ENCODE measurements around the gene KIF26B.

The KIF26B gene

DNA sequence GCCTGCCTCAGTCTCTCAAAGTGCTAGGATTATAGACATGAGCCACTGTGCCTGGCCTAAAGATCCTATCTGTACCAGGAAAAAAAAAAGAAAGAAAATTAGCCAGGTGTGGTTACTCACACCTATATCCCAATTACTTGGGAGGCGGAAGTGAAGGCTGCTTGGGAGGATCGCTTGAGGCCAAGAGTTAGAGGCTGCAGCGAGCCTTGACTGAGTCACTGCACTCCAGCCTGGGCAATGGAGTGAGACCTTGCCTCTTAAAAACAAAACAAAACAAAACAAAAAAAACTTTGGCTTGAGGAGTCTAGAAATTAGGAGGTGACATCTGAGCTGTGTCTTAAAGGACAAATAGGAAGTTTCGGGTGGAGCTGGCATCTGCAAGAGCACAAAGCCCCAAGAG, 38.7 kb upstream of the KIF26B start:
- Histone ChIP-seq H3F3A (ENCODE audit: low read depth) (no peaks in the 10 kb centered on the region), H3K27me3 (ENCODE audit: insufficient read depth, low read length, poor library complexity, severe bottlenecking) (no peaks in the 10 kb centered on the region), H3K4me2 (ENCODE audit: low read depth, low read length, poor library complexity, severe bottlenecking) (no peak overlapping the region), H3K36me3 (ENCODE audit: insufficient read depth, low read length) (no peaks in the 10 kb centered on the region), H3K4me1 (ENCODE audit: insufficient read depth, low read length, poor library complexity, severe bottlenecking) (no peaks in the 10 kb centered on the region), H4K20me1 (ENCODE audit: insufficient read depth, low read length, poor library complexity, severe bottlenecking) (no peaks in the 10 kb centered on the region), H3K9me2 (replicated peaks; ENCODE audit: low read depth, low read length) (no peaks in the 10 kb centered on the region), H3K9ac (ENCODE audit: low read depth, low read length, poor library complexity, severe bottlenecking) (no peak overlapping the region), H3K9me3 (ENCODE audit: insufficient read depth, low read depth, low read length) (no peaks in the 10 kb centered on the region), H2AFZ (ENCODE audit: low read length) (no peak overlapping the region), H3K79me2 (ENCODE audit: insufficient read depth, low read length) (no peaks in the 10 kb centered on the region), H3K4me3 (ENCODE audit: low read length, poor library complexity, severe bottlenecking) (no peak overlapping the region)
- TF ChIP-seq EZH2phosphoT487 (IDR thresholded peaks at IDR 0.05; ENCODE audit: borderline replicate concordance): no peak

DNA sequence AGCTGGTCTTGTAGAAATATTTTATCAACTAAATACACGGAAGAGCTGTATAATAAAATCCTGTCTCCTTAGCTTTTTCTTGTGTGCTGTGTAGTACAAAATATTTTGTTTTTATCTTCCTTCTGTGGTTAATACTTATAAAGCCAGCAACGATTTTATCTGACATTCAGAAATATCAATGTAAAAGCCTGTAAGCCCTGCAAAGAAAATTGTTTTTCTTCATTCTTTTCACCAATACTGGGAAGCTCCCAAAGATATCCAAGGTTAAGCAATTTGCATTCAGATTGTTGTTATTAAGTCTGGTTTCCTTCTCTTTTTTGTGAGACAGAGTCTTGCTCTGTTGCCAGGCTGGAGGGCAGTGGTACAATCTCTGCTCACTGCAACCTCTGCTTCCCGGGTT, 38.0 kb upstream of the KIF26B start:
- no peaks in the 10 kb centered on the region for H3K27me3 ChIP-seq (ENCODE audit: insufficient read depth, low read length, poor library complexity, severe bottlenecking)
- no peaks in the 10 kb centered on the region for H3K4me1 ChIP-seq (ENCODE audit: insufficient read depth, low read length, poor library complexity, severe bottlenecking)
- H4K20me1 ChIP-seq (ENCODE audit: insufficient read depth, low read length, poor library complexity, severe bottlenecking): no peaks in the 10 kb centered on the region
- no peak overlapping the region for H3K4me3 ChIP-seq (ENCODE audit: low read length, poor library complexity, severe bottlenecking)
- TF ChIP-seq EZH2phosphoT487 (IDR thresholded peaks at IDR 0.05; ENCODE audit: borderline replicate concordance): no peak
- TF ChIP-seq, protein P1, sequence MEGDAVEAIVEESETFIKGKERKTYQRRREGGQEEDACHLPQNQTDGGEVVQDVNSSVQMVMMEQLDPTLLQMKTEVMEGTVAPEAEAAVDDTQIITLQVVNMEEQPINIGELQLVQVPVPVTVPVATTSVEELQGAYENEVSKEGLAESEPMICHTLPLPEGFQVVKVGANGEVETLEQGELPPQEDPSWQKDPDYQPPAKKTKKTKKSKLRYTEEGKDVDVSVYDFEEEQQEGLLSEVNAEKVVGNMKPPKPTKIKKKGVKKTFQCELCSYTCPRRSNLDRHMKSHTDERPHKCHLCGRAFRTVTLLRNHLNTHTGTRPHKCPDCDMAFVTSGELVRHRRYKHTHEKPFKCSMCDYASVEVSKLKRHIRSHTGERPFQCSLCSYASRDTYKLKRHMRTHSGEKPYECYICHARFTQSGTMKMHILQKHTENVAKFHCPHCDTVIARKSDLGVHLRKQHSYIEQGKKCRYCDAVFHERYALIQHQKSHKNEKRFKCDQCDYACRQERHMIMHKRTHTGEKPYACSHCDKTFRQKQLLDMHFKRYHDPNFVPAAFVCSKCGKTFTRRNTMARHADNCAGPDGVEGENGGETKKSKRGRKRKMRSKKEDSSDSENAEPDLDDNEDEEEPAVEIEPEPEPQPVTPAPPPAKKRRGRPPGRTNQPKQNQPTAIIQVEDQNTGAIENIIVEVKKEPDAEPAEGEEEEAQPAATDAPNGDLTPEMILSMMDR (conservative IDR thresholded peaks at IDR 0.05; ENCODE audit: low read length): no peak
- H3K4me2 ChIP-seq (ENCODE audit: low read depth, low read length, poor library complexity, severe bottlenecking): no peak overlapping the region
- H3F3A ChIP-seq (ENCODE audit: low read depth): no peaks in the 10 kb centered on the region
- H2AFZ ChIP-seq (ENCODE audit: low read length): no peak overlapping the region
- no peaks in the 10 kb centered on the region for H3K9me2 ChIP-seq (replicated peaks; ENCODE audit: low read depth, low read length)
- H3K9ac ChIP-seq (ENCODE audit: low read depth, low read length, poor library complexity, severe bottlenecking): no peak overlapping the region
- H3K79me2 ChIP-seq (ENCODE audit: insufficient read depth, low read length): no peaks in the 10 kb centered on the region
- no peaks in the 10 kb centered on the region for H3K36me3 ChIP-seq (ENCODE audit: insufficient read depth, low read length)
- H3K9me3 ChIP-seq (ENCODE audit: insufficient read depth, low read depth, low read length): no peaks in the 10 kb centered on the region

DNA sequence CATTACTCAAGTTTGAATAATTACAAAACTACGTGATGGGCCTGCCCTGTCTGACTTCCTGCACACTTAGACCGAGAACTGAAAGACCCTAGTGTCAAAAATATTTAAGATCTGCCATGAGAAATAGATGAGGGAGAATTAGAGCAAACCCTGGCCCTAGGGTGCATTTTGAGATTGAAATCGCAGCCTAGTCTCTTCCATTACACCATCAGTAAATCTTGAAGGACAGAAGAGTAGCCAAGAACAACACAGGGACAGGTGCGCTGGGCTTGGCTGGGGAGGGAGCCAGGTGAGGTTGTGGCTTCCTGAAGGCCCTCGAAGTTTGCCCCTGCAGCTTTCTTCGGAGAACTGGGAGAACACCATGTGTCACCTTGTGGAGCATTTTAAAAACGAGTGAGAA, 36.7 kb upstream of the KIF26B start:
- Histone ChIP-seq H3F3A (ENCODE audit: low read depth) (no peaks in the 10 kb centered on the region), H3K4me3 (ENCODE audit: low read length, poor library complexity, severe bottlenecking) (no peak overlapping the region)

DNA sequence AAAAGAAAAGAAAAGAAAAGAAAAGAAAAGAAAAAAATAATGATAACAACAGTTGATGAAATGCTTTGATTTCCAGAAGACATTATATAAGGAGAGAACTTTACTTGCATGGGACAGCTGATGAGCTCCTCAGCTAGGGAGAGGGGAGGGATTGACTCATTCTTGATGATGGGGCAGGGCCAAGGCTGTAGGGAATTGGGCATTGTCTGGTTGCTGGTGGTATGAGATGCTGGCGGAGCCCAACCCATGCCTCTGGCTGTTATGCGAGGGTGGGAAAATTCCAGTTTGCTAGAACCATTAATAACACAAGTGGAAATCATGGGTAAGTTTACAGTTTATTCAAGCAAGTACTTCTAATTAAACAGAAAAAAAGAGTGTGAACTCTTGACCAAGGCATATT, 36.0 kb upstream of the KIF26B start:
- H3K27me3 ChIP-seq (ENCODE audit: insufficient read depth, low read length, poor library complexity, severe bottlenecking): no peaks in the 10 kb centered on the region
- H3K9me3 ChIP-seq (ENCODE audit: insufficient read depth, low read depth, low read length): no peaks in the 10 kb centered on the region
- H3K4me2 ChIP-seq (ENCODE audit: low read depth, low read length, poor library complexity, severe bottlenecking): no peak overlapping the region
- no peaks in the 10 kb centered on the region for H3F3A ChIP-seq (ENCODE audit: low read depth)
- H4K20me1 ChIP-seq (ENCODE audit: insufficient read depth, low read length, poor library complexity, severe bottlenecking): no peaks in the 10 kb centered on the region
- H3K4me3 ChIP-seq (ENCODE audit: low read length, poor library complexity, severe bottlenecking): no peak overlapping the region
- no peaks in the 10 kb centered on the region for H3K9me2 ChIP-seq (replicated peaks; ENCODE audit: low read depth, low read length)
- TF ChIP-seq, protein P1 (conservative IDR thresholded peaks at IDR 0.05; ENCODE audit: low read length): no peak
- no peak for TF ChIP-seq EZH2phosphoT487 (IDR thresholded peaks at IDR 0.05; ENCODE audit: borderline replicate concordance)
- no peaks in the 10 kb centered on the region for H3K4me1 ChIP-seq (ENCODE audit: insufficient read depth, low read length, poor library complexity, severe bottlenecking)
- no peaks in the 10 kb centered on the region for H3K36me3 ChIP-seq (ENCODE audit: insufficient read depth, low read length)
- no peaks in the 10 kb centered on the region for H3K79me2 ChIP-seq (ENCODE audit: insufficient read depth, low read length)
- no peak overlapping the region for H3K9ac ChIP-seq (ENCODE audit: low read depth, low read length, poor library complexity, severe bottlenecking)
- no peak overlapping the region for H2AFZ ChIP-seq (ENCODE audit: low read length)

More for the DNA sequence above, 36.7 kb upstream of the KIF26B start:
- Histone ChIP-seq H3K9ac (ENCODE audit: low read depth, low read length, poor library complexity, severe bottlenecking) (no peak overlapping the region), H2AFZ (ENCODE audit: low read length) (no peak overlapping the region), H3K9me3 (ENCODE audit: insufficient read depth, low read depth, low read length) (no peaks in the 10 kb centered on the region), H3K4me2 (ENCODE audit: low read depth, low read length, poor library complexity, severe bottlenecking) (no peak overlapping the region), H3K9me2 (replicated peaks; ENCODE audit: low read depth, low read length) (no peaks in the 10 kb centered on the region), H3K79me2 (ENCODE audit: insufficient read depth, low read length) (no peaks in the 10 kb centered on the region), H3K27me3 (ENCODE audit: insufficient read depth, low read length, poor library complexity, severe bottlenecking) (no peaks in the 10 kb centered on the region), H4K20me1 (ENCODE audit: insufficient read depth, low read length, poor library complexity, severe bottlenecking) (no peaks in the 10 kb centered on the region), H3K4me1 (ENCODE audit: insufficient read depth, low read length, poor library complexity, severe bottlenecking) (no peaks in the 10 kb centered on the region), H3K36me3 (ENCODE audit: insufficient read depth, low read length) (no peaks in the 10 kb centered on the region)
- TF ChIP-seq, protein P1 (conservative IDR thresholded peaks at IDR 0.05; ENCODE audit: low read length): no peak
- TF ChIP-seq EZH2phosphoT487 (IDR thresholded peaks at IDR 0.05; ENCODE audit: borderline replicate concordance): no peak

Measured in Loucy (cell line).